GM19397 (cell line): ENCODE results near the gene PRTFDC1.
A peak's percentile ranks its signal among the peaks of the same experiment; 100 is the strongest.
"Not testable (repeated sequence)": the region's sequence is repeated elsewhere in the genome, so short reads cannot be mapped to it uniquely, and the experiment has no call there.

Source experiments
- ATAC-seq: cut with Tn5 transposase; IDR thresholded peaks from one replicate; pipeline ENCODE4 v1.9.1; 2021; ENCODE audit warnings: mild to moderate bottlenecking, moderate library complexity; ENCODE audit not compliant: unreplicated experiment

Gene PRTFDC1, protein sequence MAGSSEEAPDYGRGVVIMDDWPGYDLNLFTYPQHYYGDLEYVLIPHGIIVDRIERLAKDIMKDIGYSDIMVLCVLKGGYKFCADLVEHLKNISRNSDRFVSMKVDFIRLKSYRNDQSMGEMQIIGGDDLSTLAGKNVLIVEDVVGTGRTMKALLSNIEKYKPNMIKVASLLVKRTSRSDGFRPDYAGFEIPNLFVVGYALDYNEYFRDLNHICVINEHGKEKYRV

DNA sequence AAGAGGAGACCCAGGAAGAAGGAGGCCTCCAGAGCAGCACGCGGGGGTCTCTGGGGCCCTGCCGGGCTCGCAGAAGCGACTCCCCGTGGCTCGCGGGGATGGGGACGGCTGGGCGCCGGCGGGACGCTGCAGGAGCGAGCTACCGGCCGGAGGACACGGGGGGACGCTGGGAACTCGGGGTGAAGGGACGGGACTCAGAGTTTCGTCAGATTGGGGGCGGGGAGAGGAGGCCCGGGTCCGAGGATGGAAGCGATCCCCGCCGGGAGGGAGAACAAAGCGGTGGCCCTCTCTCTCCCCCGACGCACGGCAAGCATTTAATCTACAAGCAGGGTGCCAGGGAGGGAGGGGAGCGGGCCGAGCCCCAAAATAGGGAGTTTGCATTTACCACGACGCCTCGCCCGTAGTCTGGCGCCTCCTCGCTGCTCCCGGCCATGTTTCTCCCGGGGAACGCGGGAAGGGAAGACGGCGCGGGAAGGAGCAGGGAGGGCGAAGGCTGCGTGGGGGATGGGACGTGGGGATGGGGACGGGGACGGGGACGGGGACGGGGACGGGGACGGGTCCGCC is at the start of gene PRTFDC1:
TSS of gene PRTFDC1 (minus strand) at position 464 of the 564 bp plus-strand sequence. CDS start at position 433, 31 bp downstream.
- peak; percentile 32 for ATAC-seq

DNA sequence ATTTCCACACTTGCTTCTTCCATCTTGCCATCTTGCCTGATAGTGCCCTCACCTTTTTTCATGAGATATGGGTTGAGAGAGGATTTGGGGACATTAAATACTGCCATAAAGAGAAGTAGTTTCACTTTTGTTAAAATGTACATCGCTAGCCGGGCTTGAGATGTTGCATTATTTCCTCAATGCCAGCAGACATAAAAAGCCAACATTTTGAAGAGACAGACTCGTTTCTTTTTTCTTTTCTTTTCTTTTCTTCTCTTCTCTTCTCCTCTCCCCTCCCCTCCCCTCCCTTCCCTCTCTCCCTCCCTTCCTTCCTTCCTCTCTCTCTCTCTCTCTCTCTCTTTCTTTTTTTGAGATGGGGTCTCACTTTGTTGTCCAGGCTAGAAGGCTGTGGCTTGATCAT is 45.6 kb upstream of the PRTFDC1 start:
- ATAC-seq: no peak

DNA sequence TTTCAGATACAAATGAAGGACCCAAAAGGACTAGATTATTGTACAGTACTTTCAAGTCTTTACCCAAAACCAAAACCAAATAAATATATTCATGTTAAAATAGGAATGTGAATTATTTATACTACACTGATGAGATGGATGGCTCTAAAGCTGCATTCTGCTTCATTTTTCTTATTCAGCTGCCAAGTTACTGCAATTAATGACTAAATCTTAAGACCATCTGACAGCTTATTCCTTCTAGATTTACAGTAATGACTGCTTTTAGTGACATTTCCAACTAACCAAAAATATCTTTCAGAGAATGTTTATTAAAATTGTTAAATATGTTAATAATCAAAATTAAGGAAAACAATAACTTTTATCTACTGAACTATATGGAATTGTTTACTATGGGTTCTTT is 42.7 kb upstream of the PRTFDC1 start:
- no peak for ATAC-seq

DNA sequence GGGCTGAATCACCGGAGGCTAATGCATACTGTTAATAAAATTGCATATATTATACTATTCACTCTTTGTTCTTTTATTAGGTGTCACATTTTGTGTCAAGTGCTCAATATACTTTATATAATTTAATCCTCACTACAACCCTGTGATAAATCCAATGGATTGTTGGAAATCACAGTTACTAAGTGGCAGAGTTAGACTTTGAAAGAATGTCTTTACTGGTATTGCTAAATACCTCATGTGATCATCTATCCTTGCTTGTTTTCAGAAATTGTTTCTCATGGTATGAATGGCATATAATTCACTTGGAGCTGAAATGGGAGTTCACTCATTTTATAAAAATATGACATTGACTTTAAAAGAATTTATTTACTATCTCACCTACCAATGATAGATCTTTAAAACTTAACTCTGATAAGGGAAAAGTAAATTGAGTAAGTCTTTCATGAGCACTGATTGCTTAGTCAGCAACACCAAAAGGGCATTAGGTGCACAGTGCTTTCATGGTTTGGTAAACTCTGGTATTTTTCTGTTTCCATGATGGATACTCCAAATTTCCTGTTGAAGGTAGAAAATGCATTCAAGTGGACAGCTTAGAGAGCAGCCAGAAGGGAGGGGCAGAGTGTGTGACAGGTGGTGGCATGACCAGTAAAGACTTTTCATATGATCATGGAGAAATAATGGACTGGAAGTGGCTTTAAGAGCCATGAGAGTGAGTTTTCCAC is 41.0 kb upstream of the PRTFDC1 start:
- ATAC-seq: no peak

DNA sequence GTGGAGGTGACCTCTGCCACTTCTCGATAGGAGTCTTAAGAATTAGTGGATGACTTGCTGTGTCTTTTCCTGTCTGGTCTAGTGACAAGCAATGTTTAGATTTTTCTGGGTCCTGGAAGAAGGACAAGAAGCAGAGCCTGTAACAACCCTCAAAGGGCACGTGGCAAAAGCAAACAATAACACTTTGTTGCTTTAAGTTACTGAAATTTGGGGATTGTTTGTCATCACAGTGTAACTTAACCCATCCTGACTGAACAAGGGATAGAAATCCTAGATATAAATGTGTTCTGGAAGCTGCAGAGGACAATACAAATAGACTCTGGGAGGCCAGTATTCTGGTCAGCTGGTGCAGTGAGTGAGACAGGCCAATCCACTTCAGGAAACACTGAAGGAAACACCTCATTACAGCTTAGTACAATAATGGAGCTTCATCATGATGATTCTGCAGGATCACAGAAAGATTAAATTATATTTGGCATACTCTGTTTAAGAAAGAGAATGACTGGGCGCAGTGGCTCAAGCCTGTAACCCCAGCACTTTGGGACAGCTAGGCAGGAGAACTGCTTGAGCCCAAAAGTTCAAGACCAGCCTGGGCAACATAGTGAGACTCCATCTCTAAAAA is 40.2 kb upstream of the PRTFDC1 start:
- ATAC-seq: no peak

DNA sequence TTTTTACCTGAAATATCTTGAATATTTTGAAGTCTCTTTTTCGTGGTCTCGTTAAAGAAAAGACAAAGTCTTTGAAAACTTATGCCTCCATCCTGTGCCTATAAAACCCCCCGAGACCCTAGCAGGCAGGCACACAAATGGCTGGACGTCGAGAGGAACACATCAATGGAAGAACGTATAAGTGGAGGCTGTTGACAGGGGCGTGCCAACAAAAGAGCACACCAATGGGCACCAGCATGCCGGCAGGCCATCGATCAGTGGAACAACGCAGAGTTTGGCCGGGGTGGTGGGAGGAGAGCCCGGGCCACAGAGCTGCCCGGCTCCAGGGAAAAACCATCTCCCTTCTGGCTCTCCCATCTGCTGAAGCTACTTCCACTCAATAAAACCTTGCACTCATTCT is 38.9 kb upstream of the PRTFDC1 start:
- ATAC-seq: no peak

DNA sequence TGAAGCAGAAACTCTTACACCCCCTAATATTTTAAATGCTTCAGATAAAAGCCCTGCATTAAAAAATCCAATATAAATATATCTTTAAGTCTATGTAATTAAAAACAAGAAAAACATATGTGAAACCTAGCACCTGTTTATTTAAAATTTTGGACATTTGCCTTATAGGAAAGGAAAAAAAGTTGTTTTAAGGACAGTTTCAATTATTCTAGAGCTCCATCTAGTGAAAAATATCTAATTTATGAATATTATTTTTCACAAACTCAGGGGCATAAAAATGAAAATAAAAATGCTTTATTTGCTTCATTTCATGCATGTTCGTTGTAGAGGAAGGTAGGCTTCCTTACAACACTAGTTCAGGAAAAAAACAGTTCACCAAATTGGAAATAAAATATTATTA is 37.5 kb upstream of the PRTFDC1 start:
- ATAC-seq: no peak

DNA sequence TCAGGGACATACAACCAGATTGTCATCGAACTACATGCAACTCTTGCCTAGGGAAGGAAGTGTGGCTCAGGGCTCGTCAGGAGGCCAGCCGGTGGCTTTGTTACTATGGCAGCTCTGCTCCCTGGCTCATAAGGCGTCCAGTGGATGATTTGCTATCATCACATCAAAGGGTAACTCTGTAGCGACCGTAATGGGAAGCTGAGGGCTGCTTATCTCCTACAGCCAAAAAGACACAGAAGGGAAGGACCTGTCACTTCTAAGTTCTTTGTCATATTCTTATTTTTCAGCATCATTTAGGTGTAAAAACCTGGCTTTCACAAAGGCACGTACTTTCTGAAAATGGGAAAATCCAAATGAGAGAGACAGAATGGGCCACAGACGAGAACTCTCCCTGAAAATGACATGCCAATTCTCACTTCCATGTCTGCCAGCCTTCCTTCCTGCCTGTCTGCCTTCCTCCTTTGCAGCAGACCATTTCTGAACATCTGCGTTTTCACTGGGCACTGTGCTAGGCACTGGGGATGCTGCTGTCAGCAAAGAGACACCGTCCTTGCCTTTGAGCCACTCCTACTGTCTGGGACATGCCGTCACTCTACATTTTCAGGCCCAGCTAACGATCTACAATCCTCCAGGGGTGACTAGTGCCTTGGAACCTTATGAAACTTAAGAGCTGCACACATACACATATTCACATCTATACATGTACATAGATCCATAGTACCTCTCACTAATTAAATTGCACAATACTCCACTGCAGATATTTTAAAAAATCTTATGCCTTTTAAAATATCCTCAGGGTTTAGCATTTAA is 36.6 kb upstream of the PRTFDC1 start:
- no peak for ATAC-seq

DNA sequence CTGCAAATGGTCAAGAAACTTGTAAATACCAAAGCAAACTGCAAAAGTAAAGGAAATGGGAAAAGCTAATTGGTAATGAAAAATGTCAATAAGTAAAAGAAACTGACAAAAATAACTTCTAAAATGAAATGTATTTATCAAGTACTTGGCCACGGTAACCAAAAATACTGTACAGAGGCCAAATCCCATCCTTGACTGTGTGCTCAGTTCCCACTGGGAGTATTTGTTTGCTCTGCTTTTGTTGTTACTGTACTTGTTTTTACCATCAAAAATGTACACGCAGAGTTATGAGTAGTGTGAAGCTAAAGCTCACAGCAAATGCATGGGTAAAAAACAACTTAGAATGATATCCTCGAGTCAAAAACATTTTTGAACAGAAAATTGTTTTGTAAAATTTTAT is 32.5 kb upstream of the PRTFDC1 start:
- ATAC-seq: no peak

DNA sequence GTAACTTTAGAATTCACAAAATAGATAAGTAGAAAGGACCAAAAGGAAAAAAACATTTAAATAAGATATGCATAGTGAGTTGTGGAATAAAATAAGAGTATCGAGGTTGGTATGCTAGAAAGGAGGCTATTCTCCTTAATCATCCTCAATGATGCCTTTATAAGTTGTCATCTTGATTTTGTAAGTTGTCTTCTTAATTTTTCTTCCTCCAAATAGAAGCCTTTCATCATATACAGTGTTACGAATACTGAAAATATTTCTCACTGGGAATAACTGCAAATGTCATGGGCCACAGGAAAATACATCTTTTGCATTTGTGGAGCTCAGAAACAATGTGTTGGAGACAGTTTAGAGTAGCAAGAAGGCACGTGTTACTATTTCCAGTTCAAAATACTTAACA is 31.5 kb upstream of the PRTFDC1 start:
- no peak for ATAC-seq

DNA sequence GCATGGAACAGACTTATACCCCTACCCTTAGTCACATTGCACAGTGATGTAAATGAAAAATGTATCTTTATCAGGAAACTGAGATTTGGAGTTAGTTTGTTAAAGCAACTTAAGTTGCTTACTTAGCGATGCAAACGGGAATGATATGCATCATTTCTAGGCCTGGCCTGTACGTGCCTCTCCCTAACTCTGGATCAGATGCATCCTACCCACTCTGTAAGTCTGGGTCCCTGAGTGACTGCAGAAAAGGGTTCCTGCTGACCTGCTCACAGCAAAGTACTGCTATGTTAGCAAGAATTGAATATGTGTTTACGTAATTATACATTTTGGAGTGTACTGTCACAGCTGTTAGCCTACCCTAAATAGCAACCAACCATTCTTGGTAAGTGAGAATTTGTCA is 30.7 kb upstream of the PRTFDC1 start:
- no peak for ATAC-seq

DNA sequence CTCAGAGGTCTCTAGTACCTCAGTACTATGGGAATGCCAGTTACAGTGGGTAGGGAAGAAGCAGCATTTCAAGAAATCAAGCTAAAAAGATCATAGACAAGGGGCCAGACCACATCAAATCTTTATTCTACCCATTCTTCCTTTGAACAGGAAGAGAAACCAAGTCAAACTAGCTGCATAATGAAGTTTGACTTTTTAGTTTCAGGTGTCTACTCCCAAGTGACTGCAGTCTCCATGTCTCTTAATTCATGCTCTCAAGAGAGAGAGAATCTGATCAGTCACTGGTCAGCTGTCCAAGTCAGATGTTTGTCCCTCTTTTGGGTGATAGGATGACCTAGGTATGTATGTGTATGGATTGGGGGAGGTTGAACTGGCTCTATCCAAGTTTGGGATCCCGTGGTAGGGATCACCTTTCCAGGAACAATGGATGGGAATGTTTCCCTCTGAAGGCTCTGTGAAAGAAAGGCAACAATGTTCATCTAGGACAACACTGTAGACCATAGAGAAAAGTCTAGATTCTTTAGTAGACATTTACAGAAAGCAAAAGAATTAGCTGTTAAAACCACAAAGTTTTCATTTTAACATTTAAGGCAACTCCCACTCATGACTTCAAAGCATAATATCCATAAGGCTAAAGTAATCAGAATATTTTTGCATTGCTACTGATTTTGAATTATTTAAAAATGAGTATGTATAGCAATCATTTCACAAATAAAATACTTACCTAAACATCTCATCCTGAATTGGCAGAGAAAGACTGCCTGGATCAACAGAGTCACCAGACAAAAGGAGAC is 30.1 kb upstream of the PRTFDC1 start:
- ATAC-seq: peak; percentile 78

DNA sequence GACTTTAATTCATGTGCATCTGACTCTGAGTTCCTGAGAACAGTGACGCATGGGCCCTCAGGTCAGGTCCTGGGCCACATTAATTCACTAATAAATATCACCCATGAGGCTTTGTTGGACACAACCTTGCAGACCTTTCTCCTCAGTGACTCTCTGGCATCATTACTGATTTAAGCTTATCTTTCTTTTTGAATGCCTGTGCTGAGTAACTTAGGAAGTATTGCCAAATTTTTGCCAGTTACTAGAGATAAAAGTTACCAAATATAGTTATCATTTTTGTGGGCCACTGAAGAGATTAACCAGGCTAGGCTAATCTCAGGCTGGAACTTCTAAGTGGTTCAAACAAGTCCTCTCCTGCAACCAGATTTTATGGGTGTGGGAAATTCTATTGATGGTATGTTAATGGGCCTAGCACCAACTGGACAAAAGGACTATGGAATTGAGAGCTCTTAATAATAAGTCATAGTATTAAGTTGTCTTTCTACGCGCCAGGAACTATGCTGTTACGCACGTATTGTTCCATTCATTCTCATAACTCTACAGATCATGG is 28.8 kb upstream of the PRTFDC1 start:
- ATAC-seq: no peak

DNA sequence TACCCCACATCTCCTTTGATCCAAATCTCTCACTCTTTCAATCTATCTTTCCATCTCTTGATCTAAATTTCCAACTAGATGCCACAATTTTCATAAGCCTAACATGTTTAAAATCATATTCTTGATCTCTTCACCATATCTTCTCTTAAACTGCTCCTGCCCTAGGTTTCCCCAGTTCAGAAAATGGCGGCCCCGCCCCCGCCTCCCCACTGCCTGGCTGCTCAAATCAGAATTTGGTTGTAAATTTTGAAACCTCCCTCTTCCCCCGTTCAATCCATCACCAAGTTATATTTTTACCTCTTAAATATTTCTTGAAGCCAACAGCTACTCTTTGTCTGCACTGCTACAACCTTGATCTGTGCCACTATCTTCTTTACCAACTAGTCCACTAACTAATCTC is 27.3 kb upstream of the PRTFDC1 start:
- ATAC-seq: no peak

DNA sequence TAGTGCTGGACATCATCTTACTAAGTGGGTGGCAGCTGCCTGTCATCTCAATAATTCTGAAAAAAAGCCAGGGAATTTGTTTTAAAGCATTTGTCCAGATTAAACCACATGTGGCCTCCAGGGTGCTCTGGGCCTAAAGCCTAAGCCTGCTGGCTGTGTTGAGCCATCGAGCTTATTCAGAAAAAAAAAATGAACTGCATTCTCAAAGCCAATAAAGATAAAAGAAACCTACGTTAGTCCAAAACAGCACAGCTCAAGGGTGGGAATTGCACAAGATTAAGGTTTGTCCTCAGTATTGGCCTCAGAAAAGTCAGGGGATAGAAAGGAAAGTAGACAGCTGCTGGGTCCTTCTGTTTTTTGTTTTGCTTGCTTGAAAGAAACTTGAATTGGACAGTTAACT is 22.6 kb upstream of the PRTFDC1 start:
- ATAC-seq: no peak

DNA sequence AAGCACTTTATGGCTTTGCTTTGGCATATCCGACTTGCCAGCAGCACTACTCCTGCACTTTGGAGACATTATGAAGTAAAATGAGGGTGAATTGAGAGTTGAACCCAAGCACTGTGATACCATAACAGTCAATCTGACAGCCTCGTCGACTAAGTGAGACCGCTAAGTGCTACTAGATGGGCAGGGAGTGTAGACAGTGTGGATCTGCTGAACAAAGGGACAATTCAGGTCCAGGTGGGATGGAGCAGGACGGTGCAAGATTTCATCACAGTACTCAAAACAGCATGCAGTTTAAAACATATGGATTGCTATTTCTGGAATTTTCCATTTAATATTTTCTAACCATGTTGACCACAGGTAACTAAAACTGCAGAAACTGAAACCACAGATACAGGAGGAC is 20.8 kb upstream of the PRTFDC1 start:
- no peak for ATAC-seq

DNA sequence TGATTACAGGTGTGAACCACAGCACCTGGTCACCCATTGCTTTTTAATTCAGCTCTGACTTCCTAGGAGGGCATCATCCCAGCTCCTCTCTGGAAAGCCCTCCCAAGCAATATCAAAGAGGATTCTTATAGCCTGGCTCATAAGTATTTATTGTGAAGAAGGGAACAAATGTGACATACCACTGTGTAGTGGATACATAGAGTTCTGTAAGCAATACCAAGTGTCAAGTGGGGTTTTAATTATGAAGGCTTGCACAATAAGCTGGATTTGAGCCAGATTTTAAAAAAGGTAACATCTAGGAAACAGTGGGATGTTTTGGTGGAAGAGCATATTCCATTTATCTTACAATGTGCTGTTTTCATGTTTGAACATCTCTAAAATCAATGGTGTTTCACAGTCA is 19.0 kb upstream of the PRTFDC1 start:
- ATAC-seq: no peak

DNA sequence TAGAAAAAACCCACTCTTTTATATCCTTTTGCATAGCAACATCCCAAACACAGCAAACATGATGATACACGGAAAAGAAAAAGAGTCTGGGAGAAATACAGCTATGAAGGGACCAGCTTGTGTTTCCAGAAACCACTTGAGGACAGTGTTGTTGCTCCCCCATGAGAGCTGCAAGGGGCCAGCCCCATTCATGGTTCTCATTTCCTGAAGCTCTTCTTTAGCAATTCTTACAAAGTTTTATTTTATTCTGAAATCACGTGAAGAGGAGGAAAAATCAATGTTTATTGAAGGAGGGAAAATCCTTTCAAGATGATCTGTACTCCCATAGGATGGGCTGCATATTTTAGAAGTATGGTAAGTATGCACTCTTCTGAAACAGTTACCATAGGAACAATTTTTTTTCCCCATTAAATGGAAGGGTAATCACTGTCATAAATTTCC is 17.5 kb upstream of the PRTFDC1 start:
- no peak for ATAC-seq

DNA sequence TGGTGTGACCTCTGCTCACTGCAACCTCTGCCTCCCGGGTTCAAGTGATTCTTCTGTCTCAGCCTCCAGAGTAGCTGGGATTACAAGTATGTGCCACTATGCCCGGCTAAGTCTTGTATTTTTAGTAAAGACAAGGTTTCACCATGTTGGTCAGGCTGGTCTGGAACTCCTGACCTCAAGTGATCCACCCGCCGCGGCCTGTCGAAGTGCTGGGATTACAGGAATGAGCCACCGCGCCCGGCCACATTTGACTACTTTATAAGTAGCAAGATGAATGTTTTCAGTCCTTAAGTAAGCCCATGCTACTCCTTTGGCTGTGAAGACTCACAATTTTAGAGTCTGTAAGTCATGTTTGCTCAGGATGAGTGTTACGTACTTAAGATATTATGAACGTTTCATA is 16.5 kb upstream of the PRTFDC1 start:
- ATAC-seq: not testable (repeated sequence)

DNA sequence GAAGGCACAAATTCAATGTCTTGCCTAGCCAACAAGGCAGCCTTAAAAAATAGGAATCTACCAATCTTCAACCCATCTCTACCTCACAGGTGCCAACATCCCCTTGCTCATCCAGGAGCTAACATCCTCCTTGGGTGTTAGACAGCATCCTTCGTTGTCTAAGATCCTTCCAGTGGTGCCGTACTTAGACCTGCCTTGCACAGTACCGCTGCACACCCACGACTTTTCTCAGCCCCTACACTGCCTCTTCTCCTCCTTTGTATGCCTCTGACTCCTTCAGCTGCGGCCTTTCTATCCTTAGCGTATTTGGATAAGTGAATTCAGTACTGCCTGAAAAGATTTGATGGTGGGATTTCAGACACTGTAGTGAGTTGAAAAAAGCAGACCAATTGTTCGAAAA is 15.9 kb upstream of the PRTFDC1 start:
- no peak for ATAC-seq
